ENCODE data around the gene FAM76B. TPM values are rescaled to one million over a fixed set of nuclear protein-coding genes. Genes with fewer than 3 reads are reported as not detected.

The FAM76B gene
- total RNA-seq, 1 experiment from 2014 or later: 23.8 TPM

DNA sequence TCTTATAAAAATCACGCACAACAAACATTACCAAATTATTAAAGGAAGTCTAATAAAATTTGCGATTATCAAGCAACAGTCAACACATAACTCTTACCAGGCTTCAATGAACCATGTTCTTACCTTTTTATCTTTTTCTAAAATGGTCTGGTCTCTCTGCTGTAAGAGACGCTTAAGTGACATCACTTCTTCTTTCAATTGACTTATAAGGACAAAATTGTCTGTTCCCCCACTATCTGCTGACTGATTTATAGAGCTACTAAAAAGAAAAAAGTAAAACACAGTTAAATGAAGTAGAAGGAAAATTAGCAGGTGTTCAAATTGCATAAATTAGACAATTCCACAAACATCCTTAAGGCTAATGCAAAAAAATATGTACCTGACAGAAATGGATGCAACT lies 10.9 kb downstream of the FAM76B start:
- intact Hi-C loops (cut with micrococcal nuclease; ENCODE audit: unreplicated experiment): no loop called here
- CTCF ChIA-PET: no interaction called here
- no peaks in the 10 kb centered on the region for H3K9me2 ChIP-seq (ENCODE audit: insufficient read depth)
- no peak overlapping the region for H3K4me2 ChIP-seq
- peaks cover 5% of the 10 kb centered on the region; the same call in 1 of the 2 replicates for H4K20me1 ChIP-seq (ENCODE audit: insufficient read depth)
- H3K36me3 ChIP-seq (ENCODE audit: low read depth): peaks cover 85% of the 10 kb centered on the region
- H3K27me3 ChIP-seq (ENCODE audit: insufficient read depth, low read depth): no peaks in the 10 kb centered on the region
- no peak for TF ChIP-seq EZH2 (IDR thresholded peaks at IDR 0.05; ENCODE audit: low read depth)
- TF ChIP-seq, protein P1, sequence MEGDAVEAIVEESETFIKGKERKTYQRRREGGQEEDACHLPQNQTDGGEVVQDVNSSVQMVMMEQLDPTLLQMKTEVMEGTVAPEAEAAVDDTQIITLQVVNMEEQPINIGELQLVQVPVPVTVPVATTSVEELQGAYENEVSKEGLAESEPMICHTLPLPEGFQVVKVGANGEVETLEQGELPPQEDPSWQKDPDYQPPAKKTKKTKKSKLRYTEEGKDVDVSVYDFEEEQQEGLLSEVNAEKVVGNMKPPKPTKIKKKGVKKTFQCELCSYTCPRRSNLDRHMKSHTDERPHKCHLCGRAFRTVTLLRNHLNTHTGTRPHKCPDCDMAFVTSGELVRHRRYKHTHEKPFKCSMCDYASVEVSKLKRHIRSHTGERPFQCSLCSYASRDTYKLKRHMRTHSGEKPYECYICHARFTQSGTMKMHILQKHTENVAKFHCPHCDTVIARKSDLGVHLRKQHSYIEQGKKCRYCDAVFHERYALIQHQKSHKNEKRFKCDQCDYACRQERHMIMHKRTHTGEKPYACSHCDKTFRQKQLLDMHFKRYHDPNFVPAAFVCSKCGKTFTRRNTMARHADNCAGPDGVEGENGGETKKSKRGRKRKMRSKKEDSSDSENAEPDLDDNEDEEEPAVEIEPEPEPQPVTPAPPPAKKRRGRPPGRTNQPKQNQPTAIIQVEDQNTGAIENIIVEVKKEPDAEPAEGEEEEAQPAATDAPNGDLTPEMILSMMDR (conservative IDR thresholded peaks at IDR 0.05): no peak
- no peaks in the 10 kb centered on the region for H3K9me3 ChIP-seq (ENCODE audit: insufficient read depth, low read depth)
- no peak overlapping the region for H2AFZ ChIP-seq
- H3K27ac ChIP-seq: no peak overlapping the region
- POLR2A ChIA-PET (ENCODE audit: unreplicated experiment): interaction anchor here (0.6 kb wide), 1 partner anchor 606 kb away, joined by 3 read pairs; no protein-coding TSS in a partner anchor
- H3K4me3 ChIP-seq: no peak overlapping the region
- no peak for DNase-seq
- H3K4me1 ChIP-seq (replicated peaks; ENCODE audit: insufficient read depth): no peaks in the 10 kb centered on the region
- H3F3A ChIP-seq (ENCODE audit: insufficient read depth, low read depth): no peaks in the 10 kb centered on the region
- no TSS peak for BruUV-seq (replicated peaks)
- H3K79me2 ChIP-seq (ENCODE audit: low read depth): 0 out of 2 replicates have a peak, but pooled peaks cover under 1% of the 10 kb centered on the region

DNA sequence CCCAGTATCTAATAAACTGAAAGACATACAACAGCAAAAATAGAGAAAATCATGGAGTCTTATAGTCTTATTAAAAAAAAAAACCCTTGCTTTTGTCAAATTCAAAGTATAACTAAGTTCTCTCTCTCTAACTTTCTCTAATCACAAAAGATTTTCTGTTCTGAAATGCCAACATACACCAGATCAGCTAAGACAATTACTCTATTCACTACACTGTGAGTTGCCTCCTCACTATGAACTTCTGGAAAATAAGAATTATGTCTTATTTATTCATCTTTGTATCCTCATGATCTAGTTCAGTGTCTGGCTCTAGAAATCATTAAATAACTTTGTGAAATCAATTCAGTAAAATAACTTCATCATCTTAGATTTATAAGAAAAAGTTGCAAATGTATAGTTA lies 12.7 kb downstream of the FAM76B start:
- BruUV-seq (replicated peaks): no TSS peak
- H3K27me3 ChIP-seq (ENCODE audit: insufficient read depth, low read depth): no peaks in the 10 kb centered on the region
- no peaks in the 10 kb centered on the region for H3K4me1 ChIP-seq (replicated peaks; ENCODE audit: insufficient read depth)
- peaks cover 6% of the 10 kb centered on the region; the same call in 1 of the 2 replicates for H4K20me1 ChIP-seq (ENCODE audit: insufficient read depth)
- no peak overlapping the region for H3K27ac ChIP-seq
- H3K36me3 ChIP-seq (ENCODE audit: low read depth): peaks cover 81% of the 10 kb centered on the region
- no peaks in the 10 kb centered on the region for H3K9me3 ChIP-seq (ENCODE audit: insufficient read depth, low read depth)
- DNase-seq: no peak
- no peak for TF ChIP-seq EZH2 (IDR thresholded peaks at IDR 0.05; ENCODE audit: low read depth)
- TF ChIP-seq, protein P1 (conservative IDR thresholded peaks at IDR 0.05): no peak
- H3K4me3 ChIP-seq: no peak overlapping the region
- ChIA-PET CTCF (no interaction called here), POLR2A (ENCODE audit: unreplicated experiment) (no interaction called here)
- H3K9me2 ChIP-seq (ENCODE audit: insufficient read depth): no peaks in the 10 kb centered on the region
- H2AFZ ChIP-seq: no peak overlapping the region
- H3F3A ChIP-seq (ENCODE audit: insufficient read depth, low read depth): no peaks in the 10 kb centered on the region
- no peaks in the 10 kb centered on the region for H3K79me2 ChIP-seq (ENCODE audit: low read depth)
- intact Hi-C loops (cut with micrococcal nuclease; ENCODE audit: unreplicated experiment): no loop called here
- no peak overlapping the region for H3K4me2 ChIP-seq

DNA sequence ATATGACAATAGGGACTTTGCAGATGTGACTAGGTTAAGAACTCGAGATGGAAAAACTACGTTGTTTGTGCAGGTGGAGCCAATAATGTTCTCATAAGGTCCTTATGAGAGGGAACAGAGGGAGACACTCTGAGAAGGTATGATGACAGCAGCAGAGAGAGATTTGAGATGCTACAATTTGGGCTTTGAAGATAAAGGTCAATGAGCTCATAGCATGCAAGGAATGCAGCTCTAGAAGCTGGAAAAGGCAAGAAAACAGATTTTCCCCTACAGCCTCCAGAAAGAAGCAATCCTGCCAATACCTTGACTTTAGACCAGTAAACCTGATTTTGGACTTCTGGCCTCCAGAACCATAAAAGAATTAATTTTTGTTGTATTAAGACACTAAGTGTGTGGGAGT lies 21.1 kb downstream of the FAM76B start:
- ChIA-PET POLR2A (ENCODE audit: unreplicated experiment) (interaction anchor here (0.5 kb wide), 1 partner anchor 1181 kb away, joined by 4 read pairs; no protein-coding TSS in a partner anchor), CTCF (no interaction called here)
- peaks cover 8% of the 10 kb centered on the region; the same call in 1 of the 2 replicates for H3K4me1 ChIP-seq (replicated peaks; ENCODE audit: insufficient read depth)
- BruUV-seq (replicated peaks): no TSS peak
- H3K36me3 ChIP-seq (ENCODE audit: low read depth): peaks cover 18% of the 10 kb centered on the region
- H3K4me2 ChIP-seq: no peak overlapping the region
- TF ChIP-seq, protein P1 (conservative IDR thresholded peaks at IDR 0.05): no peak
- no peak for TF ChIP-seq EZH2 (IDR thresholded peaks at IDR 0.05; ENCODE audit: low read depth)
- peaks cover 18% of the 10 kb centered on the region; the same call in 1 of the 2 replicates for H3F3A ChIP-seq (ENCODE audit: insufficient read depth, low read depth)
- H3K27me3 ChIP-seq (ENCODE audit: insufficient read depth, low read depth): no peaks in the 10 kb centered on the region
- H4K20me1 ChIP-seq (ENCODE audit: insufficient read depth): no peaks in the 10 kb centered on the region
- H3K4me3 ChIP-seq: no peak overlapping the region
- no peaks in the 10 kb centered on the region for H3K79me2 ChIP-seq (ENCODE audit: low read depth)
- H3K27ac ChIP-seq: no peak overlapping the region
- intact Hi-C loops (cut with micrococcal nuclease; ENCODE audit: unreplicated experiment): no loop called here
- H2AFZ ChIP-seq: no peak overlapping the region
- H3K9me3 ChIP-seq (ENCODE audit: insufficient read depth, low read depth): no peaks in the 10 kb centered on the region
- H3K9me2 ChIP-seq (ENCODE audit: insufficient read depth): no peaks in the 10 kb centered on the region
- DNase-seq: no peak

Measured in PC-9 (cell line).